WERI-Rb-1 (cell line): ENCODE measurements around the gene NR1I2.

Experiments used
- DNase-seq: peaks from one replicate; pipeline ENCODE4 v3.0.0-alpha.2; 2020
- H3K27ac ChIP-seq: fragments of 250-450 bp; sonication (Bioruptor Pico); 2 replicates; pipeline ENCODE4 v1.5.1; 2020; ENCODE audit warnings: mild to moderate bottlenecking, moderate library complexity
- H3K27me3 ChIP-seq: fragments of 250-450 bp; sonication (Bioruptor Pico); 2 replicates; pipeline ENCODE4 v1.5.1; 2021; ENCODE audit warnings: mild to moderate bottlenecking, low read depth, moderate library complexity; ENCODE audit not compliant: insufficient read depth, severe bottlenecking
- H3K36me3 ChIP-seq: fragments of 250-450 bp; sonication (Bioruptor Pico); 2 replicates; pipeline ENCODE4 v1.5.1; 2020; ENCODE audit warnings: mild to moderate bottlenecking, moderate library complexity
- H3K4me3 ChIP-seq: 2 replicates; pipeline ENCODE4 v1.5.1; 2011; ENCODE audit warnings: low read depth, mild to moderate bottlenecking, control low read depth, low read length
- H3K9me3 ChIP-seq: fragments of 250-450 bp; sonication (Bioruptor Pico); 2 replicates; pipeline ENCODE4 v1.5.1; 2021; ENCODE audit warnings: mild to moderate bottlenecking, moderate library complexity; ENCODE audit not compliant: severe bottlenecking
- TF ChIP-seq, protein P1 (sequence below): IDR thresholded peaks from 2 replicates; pipeline ENCODE4 v1.5.1; 2011; ENCODE audit warnings: low read depth, mild to moderate bottlenecking, control low read depth, inconsistent platforms, low read length

NR1I2 gene

DNA sequence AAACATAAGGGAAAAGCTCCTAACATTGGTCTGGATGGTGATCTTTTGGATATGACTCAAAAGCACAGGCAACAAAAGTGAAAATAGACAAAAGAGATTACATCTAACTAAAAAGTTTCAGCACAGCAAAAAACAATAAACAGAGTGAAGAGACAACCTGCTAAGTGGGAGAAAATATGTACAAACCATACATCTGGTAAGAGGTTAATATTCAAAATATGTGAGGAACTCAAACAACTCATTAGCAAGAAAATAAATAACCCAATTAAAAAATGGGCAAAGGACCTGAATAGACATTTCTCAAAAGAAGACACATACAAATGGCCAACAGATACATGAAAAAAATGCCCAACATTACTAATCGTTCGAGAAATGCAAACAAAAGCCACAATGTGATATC is 19.0 kb upstream of the NR1I2 start:
- H3K9me3 ChIP-seq = no peaks in the 10 kb centered on the region
- TF ChIP-seq, protein P1, sequence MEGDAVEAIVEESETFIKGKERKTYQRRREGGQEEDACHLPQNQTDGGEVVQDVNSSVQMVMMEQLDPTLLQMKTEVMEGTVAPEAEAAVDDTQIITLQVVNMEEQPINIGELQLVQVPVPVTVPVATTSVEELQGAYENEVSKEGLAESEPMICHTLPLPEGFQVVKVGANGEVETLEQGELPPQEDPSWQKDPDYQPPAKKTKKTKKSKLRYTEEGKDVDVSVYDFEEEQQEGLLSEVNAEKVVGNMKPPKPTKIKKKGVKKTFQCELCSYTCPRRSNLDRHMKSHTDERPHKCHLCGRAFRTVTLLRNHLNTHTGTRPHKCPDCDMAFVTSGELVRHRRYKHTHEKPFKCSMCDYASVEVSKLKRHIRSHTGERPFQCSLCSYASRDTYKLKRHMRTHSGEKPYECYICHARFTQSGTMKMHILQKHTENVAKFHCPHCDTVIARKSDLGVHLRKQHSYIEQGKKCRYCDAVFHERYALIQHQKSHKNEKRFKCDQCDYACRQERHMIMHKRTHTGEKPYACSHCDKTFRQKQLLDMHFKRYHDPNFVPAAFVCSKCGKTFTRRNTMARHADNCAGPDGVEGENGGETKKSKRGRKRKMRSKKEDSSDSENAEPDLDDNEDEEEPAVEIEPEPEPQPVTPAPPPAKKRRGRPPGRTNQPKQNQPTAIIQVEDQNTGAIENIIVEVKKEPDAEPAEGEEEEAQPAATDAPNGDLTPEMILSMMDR = no peak

DNA sequence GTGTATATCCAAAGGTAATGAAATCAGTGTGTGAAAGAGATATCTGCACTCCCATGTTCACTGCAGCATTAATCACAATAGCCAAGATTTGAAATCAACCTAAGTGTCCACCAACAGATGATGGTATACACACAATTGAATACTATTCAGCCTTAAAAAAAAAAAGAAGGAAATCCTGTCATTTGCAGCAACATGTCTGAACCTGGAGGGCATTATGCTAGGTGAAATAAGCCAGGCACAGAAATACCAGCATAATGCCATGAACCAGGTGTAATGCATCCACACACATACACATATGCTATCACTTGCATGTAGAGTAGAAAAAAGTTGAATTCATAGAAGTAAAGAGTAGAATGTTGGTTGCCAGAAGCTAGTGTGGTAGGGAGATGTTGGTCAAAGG is 18.4 kb upstream of the NR1I2 start:
- DNase-seq = no peak
- H3K27me3 ChIP-seq = no peaks in the 10 kb centered on the region
- TF ChIP-seq, protein P1 = no peak
- no peaks in the 10 kb centered on the region for H3K36me3 ChIP-seq
- no peak overlapping the region for H3K4me3 ChIP-seq
- no peak overlapping the region for H3K27ac ChIP-seq
- no peaks in the 10 kb centered on the region for H3K9me3 ChIP-seq

More for the DNA sequence above, 19.0 kb upstream of the NR1I2 start:
- DNase-seq = no peak
- Histone ChIP-seq H3K27me3 (no peaks in the 10 kb centered on the region), H3K4me3 (no peak overlapping the region), H3K36me3 (no peaks in the 10 kb centered on the region), H3K27ac (no peak overlapping the region)

DNA sequence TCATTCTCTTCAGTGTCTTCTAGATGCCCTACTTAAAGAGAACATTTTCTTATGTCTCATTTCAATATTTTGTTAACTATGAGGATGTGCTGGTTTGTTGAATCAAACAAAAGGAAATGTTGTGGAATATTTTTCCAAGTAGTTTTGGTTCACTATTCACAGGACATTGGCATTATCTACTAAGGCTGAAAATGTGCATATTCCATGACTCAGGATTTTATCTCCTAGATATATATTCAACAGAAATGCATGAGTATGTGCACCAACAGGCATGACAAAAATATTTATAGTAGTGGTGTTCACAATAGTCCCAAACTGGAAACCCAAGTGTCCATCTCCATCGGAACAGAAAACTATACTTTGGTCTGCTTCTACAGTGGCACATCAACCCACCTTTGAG is 16.7 kb upstream of the NR1I2 start:
- Histone ChIP-seq H3K9me3 (no peaks in the 10 kb centered on the region), H3K27me3 (no peaks in the 10 kb centered on the region), H3K27ac (no peak overlapping the region), H3K4me3 (no peak overlapping the region), H3K36me3 (no peaks in the 10 kb centered on the region)
- TF ChIP-seq, protein P1 = no peak
- DNase-seq = no peak

DNA sequence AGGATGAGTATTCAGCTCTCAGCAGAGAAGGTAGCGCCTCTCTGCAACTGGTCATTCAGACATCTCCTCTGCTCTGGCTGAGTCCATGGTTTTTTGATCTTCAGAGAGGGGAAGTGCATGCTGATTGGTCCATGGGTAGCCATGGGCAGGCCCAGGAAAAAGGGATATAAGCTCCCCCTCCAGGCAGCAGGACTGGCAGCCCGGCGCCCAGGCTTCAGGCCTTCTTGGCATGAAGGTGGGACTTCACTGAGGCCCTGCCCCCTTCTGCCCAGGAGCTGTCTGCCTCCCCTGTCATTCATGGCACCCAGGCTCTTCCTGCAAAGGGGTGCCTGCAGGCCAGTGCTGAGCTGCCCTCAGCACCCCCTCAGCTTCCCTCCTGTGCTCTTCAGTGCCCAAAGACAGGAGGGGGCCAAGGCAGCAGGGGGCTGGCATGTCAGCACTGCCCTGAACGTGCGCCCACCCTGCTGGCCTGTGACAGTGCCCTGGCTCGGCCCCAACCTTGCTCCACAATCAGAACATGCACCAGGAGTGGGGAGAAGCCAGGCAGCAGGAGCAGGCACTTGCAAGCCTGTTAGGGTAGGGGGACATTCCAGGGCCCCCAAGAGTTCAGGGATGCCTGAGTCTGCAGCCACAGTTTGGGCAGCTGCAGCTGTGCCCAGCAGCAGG is 13.8 kb upstream of the NR1I2 start:
- H3K27me3 ChIP-seq = no peaks in the 10 kb centered on the region
- H3K9me3 ChIP-seq = no peaks in the 10 kb centered on the region
- no peak overlapping the region for H3K27ac ChIP-seq
- no peak overlapping the region for H3K4me3 ChIP-seq
- DNase-seq = no peak
- TF ChIP-seq, protein P1 = no peak
- no peaks in the 10 kb centered on the region for H3K36me3 ChIP-seq

DNA sequence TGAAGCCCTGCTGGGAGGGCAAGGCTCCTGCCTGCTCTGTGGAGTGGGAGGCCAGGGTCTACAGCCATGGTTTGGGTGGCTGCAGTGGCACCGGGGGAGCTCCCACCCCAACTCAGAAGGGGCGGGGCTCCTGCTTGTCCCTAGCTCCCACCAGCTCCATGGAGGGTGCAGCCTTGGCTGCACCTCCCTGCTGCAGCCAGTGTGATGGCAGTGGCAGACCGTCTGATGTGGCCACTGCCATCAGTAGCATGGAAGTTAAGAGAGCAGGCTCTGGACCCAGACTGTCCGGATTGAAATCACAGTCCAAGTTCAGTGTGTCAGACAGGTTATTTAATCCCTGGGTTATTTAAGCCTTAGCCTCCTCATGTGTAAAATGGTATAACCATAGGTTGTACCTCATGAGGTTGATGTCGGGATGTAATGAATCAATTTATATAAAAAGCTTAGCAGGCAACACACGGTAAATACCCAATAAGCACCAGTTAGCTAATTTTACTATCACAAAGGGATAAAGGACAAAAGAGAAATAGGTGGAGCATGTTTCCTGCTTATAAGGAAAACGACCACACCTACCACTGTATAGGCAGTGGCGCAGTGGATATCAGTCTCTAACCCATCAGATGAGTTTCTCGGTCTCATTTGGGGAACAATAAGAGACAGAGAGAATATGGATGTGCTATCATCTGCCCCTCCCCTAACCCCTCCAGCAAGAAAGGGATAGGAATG is 13.1 kb upstream of the NR1I2 start:
- Histone ChIP-seq H3K27ac (no peak overlapping the region), H3K4me3 (no peak overlapping the region), H3K9me3 (no peaks in the 10 kb centered on the region), H3K36me3 (no peaks in the 10 kb centered on the region), H3K27me3 (no peaks in the 10 kb centered on the region)
- DNase-seq = no peak
- TF ChIP-seq, protein P1 = no peak
